BE2C (cell line): ENCODE measurements around the gene GLS2.
"Not testable (repeated sequence)": the region's sequence is repeated elsewhere in the genome, so short reads cannot be mapped to it uniquely, and the experiment has no call there.

ENCODE experiments used
- DNase-seq: peaks from one replicate; pipeline ENCODE4 v3.0.0-alpha.2; 2020
- H3K27me3 ChIP-seq: fragments of 250-450 bp; sonication (Bioruptor Pico); 2 replicates; pipeline ENCODE4 v1.5.1; 2020; ENCODE audit warnings: mild to moderate bottlenecking
- H3K36me3 ChIP-seq: fragments of 250-450 bp; sonication (Bioruptor Pico); 2 replicates; pipeline ENCODE4 v1.5.1; 2020; ENCODE audit warnings: mild to moderate bottlenecking
- H3K4me1 ChIP-seq: fragments of 250-450 bp; sonication (Bioruptor Pico); 2 replicates; pipeline ENCODE4 v1.5.1; 2020
- H3K4me3 ChIP-seq: 2 replicates; pipeline ENCODE4 v1.5.1; 2011; ENCODE audit warnings: low read depth, low read length
- H3K9me3 ChIP-seq: fragments of 250-450 bp; sonication (Bioruptor Pico); 2 replicates; pipeline ENCODE4 v1.5.1; 2020
- CTCF ChIP-seq: IDR thresholded peaks from 2 replicates; pipeline ENCODE4 v1.5.1; 2012; ENCODE audit warnings: mild to moderate bottlenecking, low read depth, low read length

GLS2 gene

GRCh38 chr12:56518570-56518969 lies 30.6 kb upstream of the GLS2 start:
- no peak for DNase-seq
- Histone ChIP-seq H3K4me1 (no peaks in the 10 kb centered on the region; the same call in 1 of the 2 replicates), H3K36me3 (no peaks in the 10 kb centered on the region), H3K27me3 (no peaks in the 10 kb centered on the region), H3K4me3 (no peak overlapping the region), H3K9me3 (no peaks in the 10 kb centered on the region)
- TF ChIP-seq CTCF: no peak

- Histone ChIP-seq H3K4me1 (no peaks in the 10 kb centered on the region; the same call in 1 of the 2 replicates), H3K27me3 (no peaks in the 10 kb centered on the region), H3K4me3 (no peak overlapping the region), H3K36me3 (no peaks in the 10 kb centered on the region), H3K9me3 (no peaks in the 10 kb centered on the region)
- no peak for DNase-seq
- no peak for TF ChIP-seq CTCF
These were observed 29.9 kb upstream of the GLS2 start for GRCh38 chr12:56517854-56518253.

- not testable (repeated sequence) for H3K27me3 ChIP-seq, H3K36me3 ChIP-seq, DNase-seq, H3K4me1 ChIP-seq, H3K4me3 ChIP-seq, H3K9me3 ChIP-seq
These were observed 26.0 kb upstream of the GLS2 start for GRCh38 chr12:56514014-56514318.

- Histone ChIP-seq H3K36me3 (no peaks in the 10 kb centered on the region), H3K4me3 (no peak overlapping the region), H3K9me3 (no peaks in the 10 kb centered on the region), H3K4me1 (no peaks in the 10 kb centered on the region; the same call in 1 of the 2 replicates), H3K27me3 (peaks cover 7% of the 10 kb centered on the region; the same call in 1 of the 2 replicates)
- no peak for TF ChIP-seq CTCF
- no peak for DNase-seq
These were observed 22.8 kb upstream of the GLS2 start for GRCh38 chr12:56510786-56511185.

- not testable (repeated sequence) for H3K4me1 ChIP-seq, H3K9me3 ChIP-seq, H3K4me3 ChIP-seq, H3K36me3 ChIP-seq, H3K27me3 ChIP-seq, DNase-seq
These were observed 11.9 kb upstream of the GLS2 start for GRCh38 chr12:56499879-56500278.

GRCh38 chr12:56499452-56499851 lies 11.5 kb upstream of the GLS2 start:
- not testable (repeated sequence) for H3K4me3 ChIP-seq, H3K27me3 ChIP-seq, H3K4me1 ChIP-seq, H3K36me3 ChIP-seq, DNase-seq, H3K9me3 ChIP-seq

GRCh38 chr12:56498126-56498902 lies 10.4 kb upstream of the GLS2 start:
- H3K4me3 ChIP-seq, H3K27me3 ChIP-seq, DNase-seq, H3K4me1 ChIP-seq, H3K36me3 ChIP-seq, H3K9me3 ChIP-seq: not testable (repeated sequence)

GRCh38 chr12:56496704-56497103 lies 8.7 kb upstream of the GLS2 start:
- TF ChIP-seq CTCF: peak; percentile 46
- peak; percentile 73 for DNase-seq
- H3K27me3 ChIP-seq, H3K9me3 ChIP-seq, H3K4me1 ChIP-seq, H3K36me3 ChIP-seq: not testable (repeated sequence)
- peak overlapping the region; percentile 36 for H3K4me3 ChIP-seq

GRCh38 chr12:56494481-56494880 lies 6.5 kb upstream of the GLS2 start:
- DNase-seq, H3K9me3 ChIP-seq, H3K4me3 ChIP-seq, H3K36me3 ChIP-seq, H3K4me1 ChIP-seq: not testable (repeated sequence)
- H3K27me3 ChIP-seq: peaks cover 25% of the 10 kb centered on the region

GRCh38 chr12:56494106-56494415 lies 6.1 kb upstream of the GLS2 start:
- DNase-seq, H3K9me3 ChIP-seq, H3K4me1 ChIP-seq, H3K36me3 ChIP-seq, H3K4me3 ChIP-seq: not testable (repeated sequence)
- H3K27me3 ChIP-seq: peaks cover 30% of the 10 kb centered on the region

GRCh38 chr12:56493409-56494105 lies 5.6 kb upstream of the GLS2 start:
- not testable (repeated sequence) for H3K4me3 ChIP-seq, H3K4me1 ChIP-seq, DNase-seq, H3K36me3 ChIP-seq, H3K9me3 ChIP-seq
- H3K27me3 ChIP-seq: peaks cover 35% of the 10 kb centered on the region
